ENCODE results near the gene QKI. TPM values are rescaled to one million over a fixed set of nuclear protein-coding genes. Genes with fewer than 3 reads are reported as not detected.

The QKI gene
- total and polyA plus RNA-seq, 3 donors from 2014 or later, result 148 to 366 (median 315) TPM

DNA sequence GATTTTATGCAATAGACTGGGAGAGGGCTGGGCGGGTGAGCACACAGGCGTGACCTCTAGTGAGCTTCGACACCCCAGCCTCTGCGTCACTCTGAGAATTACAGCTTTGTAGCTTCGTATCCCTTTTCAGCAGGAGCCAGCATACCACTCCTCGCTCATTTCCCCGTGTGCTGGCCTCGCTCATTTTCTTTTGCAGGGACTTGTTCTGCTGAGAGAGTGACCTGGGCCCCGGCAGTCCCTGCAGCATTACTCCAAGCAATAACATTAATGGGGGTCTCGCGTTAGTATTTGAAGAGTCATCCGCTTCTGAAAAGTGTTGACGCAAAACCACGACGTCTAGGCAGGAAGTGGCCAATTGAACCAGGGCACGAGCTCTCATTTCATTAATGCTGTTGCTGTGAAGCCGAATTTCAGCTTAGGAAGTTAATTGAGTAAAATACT, 193.7 kb downstream of the QKI start:
- WGBS, 2 donors, result 67 to 81% methylated on average over 17 of the region's 17 CpGs
- Histone ChIP-seq H3K4me3 (no peak overlapping the region), H3K27me3 (no peaks in the 10 kb centered on the region), H3K36me3 (ENCODE audit: low read depth, missing control alignments) (no peaks in the 10 kb centered on the region), H3K4me1 (no peaks in the 10 kb centered on the region), H3K9me3 (no peaks in the 10 kb centered on the region), H3K27ac (no peak overlapping the region)
- TF ChIP-seq, protein P1, sequence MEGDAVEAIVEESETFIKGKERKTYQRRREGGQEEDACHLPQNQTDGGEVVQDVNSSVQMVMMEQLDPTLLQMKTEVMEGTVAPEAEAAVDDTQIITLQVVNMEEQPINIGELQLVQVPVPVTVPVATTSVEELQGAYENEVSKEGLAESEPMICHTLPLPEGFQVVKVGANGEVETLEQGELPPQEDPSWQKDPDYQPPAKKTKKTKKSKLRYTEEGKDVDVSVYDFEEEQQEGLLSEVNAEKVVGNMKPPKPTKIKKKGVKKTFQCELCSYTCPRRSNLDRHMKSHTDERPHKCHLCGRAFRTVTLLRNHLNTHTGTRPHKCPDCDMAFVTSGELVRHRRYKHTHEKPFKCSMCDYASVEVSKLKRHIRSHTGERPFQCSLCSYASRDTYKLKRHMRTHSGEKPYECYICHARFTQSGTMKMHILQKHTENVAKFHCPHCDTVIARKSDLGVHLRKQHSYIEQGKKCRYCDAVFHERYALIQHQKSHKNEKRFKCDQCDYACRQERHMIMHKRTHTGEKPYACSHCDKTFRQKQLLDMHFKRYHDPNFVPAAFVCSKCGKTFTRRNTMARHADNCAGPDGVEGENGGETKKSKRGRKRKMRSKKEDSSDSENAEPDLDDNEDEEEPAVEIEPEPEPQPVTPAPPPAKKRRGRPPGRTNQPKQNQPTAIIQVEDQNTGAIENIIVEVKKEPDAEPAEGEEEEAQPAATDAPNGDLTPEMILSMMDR (IDR thresholded peaks at IDR 0.05), result no peak
- no peak for TF ChIP-seq POLR2A (IDR thresholded peaks at IDR 0.05)
- DNase-seq, result no peak
- intact Hi-C loops (cut with DNase I; ENCODE audit: low total_unique reads), result no loop called here

DNA sequence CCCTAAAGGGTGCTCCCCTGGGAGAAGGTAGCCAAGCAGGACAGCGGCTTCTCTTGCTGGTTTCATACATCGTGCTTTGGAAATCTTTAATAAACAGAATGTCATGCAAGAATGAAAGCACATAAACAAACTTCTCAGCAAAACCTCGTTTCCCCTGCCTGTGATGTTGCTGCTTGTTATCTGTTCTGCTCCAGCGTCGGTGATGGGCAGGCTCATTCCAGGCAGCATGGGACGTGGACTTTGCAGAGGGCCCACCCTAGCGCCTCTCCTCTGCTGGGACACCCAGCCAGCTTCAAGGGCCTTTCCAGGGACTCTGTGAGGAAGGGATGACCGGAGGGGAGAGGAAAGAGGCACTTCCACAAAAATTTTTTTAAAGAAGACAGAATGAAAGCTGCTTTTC, 197.7 kb downstream of the QKI start:
- no peak for TF ChIP-seq POLR2A (IDR thresholded peaks at IDR 0.05)
- TF ChIP-seq, protein P1 (IDR thresholded peaks at IDR 0.05), result no peak
- intact Hi-C loops (cut with DNase I; ENCODE audit: low total_unique reads), result no loop called here
- DNase-seq, result no peak
- Histone ChIP-seq H3K9me3 (no peaks in the 10 kb centered on the region), H3K4me3 (no peak overlapping the region), H3K27ac (no peak overlapping the region), H3K4me1 (no peaks in the 10 kb centered on the region), H3K36me3 (ENCODE audit: low read depth, missing control alignments) (no peaks in the 10 kb centered on the region), H3K27me3 (no peaks in the 10 kb centered on the region)
- WGBS, 2 donors, result 81 to 83% methylated on average over 8 of the region's 8 CpGs

DNA sequence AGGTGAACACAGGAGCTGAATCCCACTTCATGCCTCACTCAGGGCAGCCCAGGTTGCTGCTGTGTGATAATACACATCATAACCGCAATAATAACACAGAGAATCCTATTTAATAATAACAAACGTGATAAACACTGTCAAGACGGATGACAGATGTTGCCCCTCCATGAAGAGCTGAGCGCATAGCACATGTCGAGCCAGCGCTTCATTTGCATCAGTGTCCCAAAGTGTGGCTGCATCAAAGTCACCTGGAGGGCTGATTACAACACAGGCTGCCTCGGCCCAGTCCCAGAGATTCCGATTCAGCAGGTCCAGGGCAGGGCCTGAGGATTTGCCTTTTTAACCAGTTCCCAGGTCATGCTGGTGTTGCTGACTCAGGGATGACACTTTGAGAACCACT, 198.5 kb downstream of the QKI start:
- Histone ChIP-seq H3K27ac (no peak overlapping the region), H3K36me3 (ENCODE audit: low read depth, missing control alignments) (no peaks in the 10 kb centered on the region), H3K4me3 (no peak overlapping the region), H3K27me3 (no peaks in the 10 kb centered on the region), H3K9me3 (no peaks in the 10 kb centered on the region), H3K4me1 (no peaks in the 10 kb centered on the region)
- TF ChIP-seq, protein P1 (IDR thresholded peaks at IDR 0.05), result no peak
- TF ChIP-seq POLR2A (IDR thresholded peaks at IDR 0.05), result no peak
- intact Hi-C loops (cut with DNase I; ENCODE audit: low total_unique reads), result no loop called here
- 79 to 89% methylated on average over 7 to 8 of the region's 8 CpGs for WGBS, 2 donors
- no peak for DNase-seq

DNA sequence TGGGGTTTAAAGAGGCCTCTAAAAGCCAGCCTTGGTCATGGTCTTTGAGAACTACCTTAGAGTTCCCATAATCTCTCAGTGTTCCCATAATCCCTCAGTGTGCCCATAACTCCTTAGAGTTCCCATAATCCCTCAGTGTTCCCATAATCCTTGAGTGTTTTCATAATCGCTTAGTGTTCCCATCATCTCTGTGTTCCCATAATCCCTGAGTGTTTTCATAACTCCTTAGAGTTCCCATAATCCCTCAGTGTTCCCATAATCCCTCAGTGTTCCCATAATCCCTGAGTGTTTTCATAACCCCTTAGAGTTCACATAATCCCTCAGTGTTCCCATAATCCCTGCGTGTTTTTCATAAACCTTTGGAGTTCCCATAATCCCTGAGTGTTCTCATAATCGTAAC, 199.2 kb downstream of the QKI start:
- H3K27ac ChIP-seq, result no peak overlapping the region
- H3K4me1 ChIP-seq, result no peaks in the 10 kb centered on the region
- no peaks in the 10 kb centered on the region for H3K27me3 ChIP-seq
- H3K4me3 ChIP-seq, result no peak overlapping the region
- 91 to 95% methylated on average over 3 of the region's 3 CpGs for WGBS, 2 donors
- no peak for TF ChIP-seq POLR2A (IDR thresholded peaks at IDR 0.05)
- TF ChIP-seq, protein P1 (IDR thresholded peaks at IDR 0.05), result no peak
- no peak for DNase-seq
- H3K36me3 ChIP-seq (ENCODE audit: low read depth, missing control alignments), result no peaks in the 10 kb centered on the region
- intact Hi-C loops (cut with DNase I; ENCODE audit: low total_unique reads), result no loop called here
- H3K9me3 ChIP-seq, result no peaks in the 10 kb centered on the region

DNA sequence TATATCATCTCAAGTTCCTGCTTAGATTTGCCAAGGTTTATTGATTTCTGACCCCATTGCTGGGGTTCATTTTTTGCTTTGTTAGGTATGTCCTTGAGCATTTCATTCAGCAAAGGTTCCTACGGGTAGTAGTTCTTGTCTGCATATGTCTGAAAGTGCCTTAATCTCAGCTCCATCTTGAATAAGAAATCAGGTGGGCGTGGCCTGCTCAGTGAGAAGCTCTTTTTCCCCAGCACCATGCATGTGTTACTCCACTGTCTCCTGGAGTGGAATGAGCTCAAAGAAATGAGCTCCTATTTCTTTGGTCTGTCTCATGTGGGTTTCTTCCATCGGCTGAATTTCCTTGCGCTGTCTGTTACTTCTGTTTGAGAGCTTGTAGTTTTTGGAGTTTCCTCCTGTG, 201.9 kb downstream of the QKI start:
- no peak for DNase-seq
- H3K4me1 ChIP-seq, result no peaks in the 10 kb centered on the region
- H3K4me3 ChIP-seq, result no peak overlapping the region
- H3K27ac ChIP-seq, result no peak overlapping the region
- H3K27me3 ChIP-seq, result no peaks in the 10 kb centered on the region
- H3K36me3 ChIP-seq (ENCODE audit: low read depth, missing control alignments), result no peaks in the 10 kb centered on the region
- H3K9me3 ChIP-seq, result no peaks in the 10 kb centered on the region
- no peak for TF ChIP-seq POLR2A (IDR thresholded peaks at IDR 0.05)
- TF ChIP-seq, protein P1 (IDR thresholded peaks at IDR 0.05), result no peak
- intact Hi-C loops (cut with DNase I; ENCODE audit: low total_unique reads), result no loop called here
- WGBS, 2 donors, result 93 to 96% methylated on average over 4 of the region's 4 CpGs
